ENCODE measurements around the gene ATP5MG. TPM values are rescaled to one million over a fixed set of nuclear protein-coding genes. Genes with fewer than 3 reads are reported as not detected.
"Not testable (repeated sequence)": the region's sequence is repeated elsewhere in the genome, so short reads cannot be mapped to it uniquely, and the experiment has no call there.

ATP5MG gene
- total RNA-seq, 2 donors from 2014 or later: 45.2 to 91.3 TPM

GRCh38 chr11:118412921-118413320 lies 11.5 kb downstream of the ATP5MG start:
- Histone ChIP-seq H3K4me1 (no peaks in the 10 kb centered on the region), H3K27ac (no peak overlapping the region), H3K4me3 (no peak overlapping the region), H3K9me3 (no peaks in the 10 kb centered on the region), H3K27me3 (no peaks in the 10 kb centered on the region), H3K36me3 (replicated peaks in 1 of 2; ENCODE audit: insufficient read depth in 1 of 2, low read depth in 2 of 2) (peaks cover 0 to 8% of the 10 kb centered on the region in 2 donors)
- DNase-seq (no peak), ATAC-seq (no peak)
- intact Hi-C loops (cut with DNase I): no loop called here
- 73 to 88% methylated on average over 1 of the region's 1 CpG for WGBS, 2 donors
- TF ChIP-seq CTCF (IDR thresholded peaks at IDR 0.05) (no peak), POLR2A (IDR thresholded peaks at IDR 0.05) (no peak)

- Histone ChIP-seq H3K9me3 (no peaks in the 10 kb centered on the region), H3K27ac (no peak overlapping the region), H3K4me3 (no peak overlapping the region), H3K36me3 (replicated peaks in 1 of 2; ENCODE audit: insufficient read depth in 1 of 2, low read depth in 2 of 2) (no peaks in the 10 kb centered on the region), H3K27me3 (no peaks in the 10 kb centered on the region), H3K4me1 (peaks cover 8% of the 10 kb centered on the region)
- TF ChIP-seq POLR2A (IDR thresholded peaks at IDR 0.05) (no peak), CTCF (IDR thresholded peaks at IDR 0.05) (no peak)
- ATAC-seq (no peak), DNase-seq (no peak)
- intact Hi-C loops (cut with DNase I): no loop called here
- WGBS, 2 donors: 56 to 85% methylated on average over 8 of the region's 8 CpGs
Measured at GRCh38 chr11:118415062-118415738, 13.8 kb downstream of the ATP5MG start.

- Histone ChIP-seq H3K4me3 (no peak overlapping the region), H3K9me3 (no peaks in the 10 kb centered on the region), H3K27ac (no peak overlapping the region), H3K36me3 (replicated peaks in 1 of 2; ENCODE audit: insufficient read depth in 1 of 2, low read depth in 2 of 2) (no peaks in the 10 kb centered on the region), H3K27me3 (no peaks in the 10 kb centered on the region), H3K4me1 (peaks cover 8% of the 10 kb centered on the region)
- intact Hi-C loops (cut with DNase I): no loop called here
- peak; percentile 45 for ATAC-seq
- TF ChIP-seq CTCF (IDR thresholded peaks at IDR 0.05) (no peak), POLR2A (IDR thresholded peaks at IDR 0.05) (no peak)
- peak in 3 of 4 donors; percentile 34 to 55 (median 48) for DNase-seq
Measured at GRCh38 chr11:118415739-118416068, 14.3 kb downstream of the ATP5MG start.

- H3K4me1 ChIP-seq; H3K36me3 ChIP-seq (replicated peaks in 1 of 2; ENCODE audit: insufficient read depth in 1 of 2, low read depth in 2 of 2); H3K9me3 ChIP-seq; intact Hi-C loops (cut with DNase I); H3K27me3 ChIP-seq; DNase-seq; H3K27ac ChIP-seq; ATAC-seq; H3K4me3 ChIP-seq: not testable (repeated sequence)
Measured at GRCh38 chr11:118416900-118417299, 15.5 kb downstream of the ATP5MG start.

GRCh38 chr11:118417801-118418200 lies 16.4 kb downstream of the ATP5MG start:
- Histone ChIP-seq H3K4me1 (peaks cover 8% of the 10 kb centered on the region), H3K36me3 (replicated peaks in 1 of 2; ENCODE audit: insufficient read depth in 1 of 2, low read depth in 2 of 2) (no peaks in the 10 kb centered on the region), H3K9me3 (no peaks in the 10 kb centered on the region), H3K4me3 (no peak overlapping the region), H3K27me3 (no peaks in the 10 kb centered on the region), H3K27ac (no peak overlapping the region)
- 75 to 77% methylated on average over 4 of the region's 4 CpGs for WGBS, 2 donors
- intact Hi-C loops (cut with DNase I): no loop called here
- TF ChIP-seq POLR2A (IDR thresholded peaks at IDR 0.05) (no peak), CTCF (IDR thresholded peaks at IDR 0.05) (no peak)
- no peak for DNase-seq
- ATAC-seq: no peak
